Measurements from ENCODE around the gene LGALS1.
"Not testable (repeated sequence)": the region's sequence is repeated elsewhere in the genome, so short reads cannot be mapped to it uniquely, and the experiment has no call there.

LGALS1 gene

DNA sequence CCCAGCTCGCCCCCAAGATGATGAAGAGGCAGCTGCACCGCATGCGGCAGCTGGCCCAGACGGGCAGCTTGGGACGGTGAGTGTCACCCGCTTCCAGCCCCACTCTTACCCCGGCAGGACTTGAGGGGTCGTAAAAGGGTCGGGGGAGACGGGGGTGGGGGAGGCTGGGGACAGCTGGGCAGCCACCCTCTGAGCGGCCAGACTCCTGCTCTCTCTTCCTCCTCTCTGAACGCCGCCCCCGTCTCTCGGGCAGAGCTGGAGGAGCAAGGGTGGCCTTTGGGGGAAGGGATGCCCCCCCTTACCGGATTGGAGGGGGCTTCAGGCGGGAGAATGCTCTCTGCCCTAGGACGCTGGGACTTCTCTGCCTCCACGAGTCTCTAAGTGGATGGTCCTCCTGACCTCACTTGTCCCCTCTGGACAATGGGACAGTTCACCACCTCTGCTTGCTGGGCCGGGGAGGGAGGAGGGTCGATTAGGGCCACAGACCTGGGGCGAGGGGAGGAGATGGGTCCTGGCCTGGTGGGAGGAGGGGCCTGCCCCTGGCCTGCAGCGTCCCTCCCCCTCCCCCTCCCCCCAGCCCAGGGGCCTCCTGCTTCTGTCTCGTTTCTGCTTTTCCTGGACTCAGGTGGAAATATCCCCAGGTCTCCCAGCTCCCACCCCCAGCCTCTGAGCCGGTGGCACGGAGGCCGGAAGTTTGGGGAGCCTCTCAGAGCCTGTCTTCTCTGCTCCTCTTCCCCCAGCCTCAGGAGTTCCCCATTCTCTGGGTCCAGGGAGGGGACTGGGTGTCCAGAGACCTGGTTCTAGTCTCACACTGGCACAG is 35.5 kb upstream of the LGALS1 start:
- DNase-seq = peak; percentile 42

DNA sequence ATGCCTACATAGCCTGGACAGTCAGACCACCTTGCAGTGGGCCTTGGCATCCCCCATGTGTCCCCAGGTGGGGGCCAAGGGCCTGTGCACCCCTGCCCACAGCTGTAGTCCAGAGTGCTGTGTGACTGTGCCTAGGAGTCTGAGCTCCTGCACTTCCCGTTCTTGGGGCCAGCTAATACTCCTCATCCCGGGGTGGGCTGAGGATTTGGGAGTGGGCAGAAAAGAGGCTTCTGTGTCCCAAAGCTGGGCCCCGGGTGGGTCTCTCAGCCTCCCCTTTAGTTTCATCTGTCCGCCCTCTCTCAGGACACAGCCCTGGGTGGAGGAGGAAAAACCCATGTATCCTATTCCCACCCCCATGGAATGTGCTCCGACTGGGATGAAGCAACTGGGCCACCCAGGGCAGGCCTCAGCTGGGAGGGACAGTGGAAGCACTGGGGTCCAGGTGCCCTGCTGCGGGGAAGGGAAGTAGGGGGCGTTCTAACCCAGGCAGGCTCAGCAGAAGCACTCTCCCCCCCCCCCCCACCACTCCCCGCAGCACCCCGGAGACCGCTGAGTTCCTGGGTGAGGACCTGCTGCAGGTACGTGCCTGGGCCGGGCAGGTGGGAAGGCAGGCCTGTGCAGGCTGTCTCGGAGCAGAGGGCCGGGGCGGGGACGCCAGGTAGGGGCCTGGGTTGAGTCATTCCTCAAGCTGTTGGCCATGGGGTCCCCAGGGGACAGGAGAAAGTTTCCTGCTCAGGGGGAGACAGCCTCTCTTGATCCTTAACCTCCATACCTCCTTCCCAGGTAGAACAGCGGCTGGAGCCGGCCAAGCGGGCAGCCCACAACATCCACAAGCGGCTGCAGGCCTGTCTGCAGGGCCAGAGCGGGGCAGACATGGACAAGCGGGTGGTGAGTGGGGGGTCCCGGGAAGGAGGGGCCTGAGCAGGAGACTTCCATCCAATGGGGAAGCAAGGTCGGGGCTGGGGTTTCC is 34.6 kb upstream of the LGALS1 start:
- no peak for DNase-seq

DNA sequence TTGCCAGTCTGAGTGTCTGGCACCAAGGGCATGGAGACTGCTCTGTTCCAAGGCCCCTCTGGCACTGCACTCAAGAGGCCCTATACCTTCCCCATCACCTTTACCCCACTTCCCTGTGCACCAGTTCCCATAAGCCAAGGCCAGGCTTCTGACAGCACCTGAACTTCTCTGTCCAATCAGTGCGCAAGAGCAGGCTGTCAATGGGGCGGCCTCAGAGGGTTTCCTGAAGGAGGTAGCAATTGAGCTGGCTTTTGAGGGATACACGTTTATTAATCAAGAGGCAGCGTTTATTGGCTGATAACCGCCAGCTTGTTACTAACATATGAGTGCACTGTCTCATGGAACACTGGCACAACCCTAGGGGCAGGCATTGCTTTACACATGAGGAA is 33.9 kb upstream of the LGALS1 start:
- no peak for DNase-seq

DNA sequence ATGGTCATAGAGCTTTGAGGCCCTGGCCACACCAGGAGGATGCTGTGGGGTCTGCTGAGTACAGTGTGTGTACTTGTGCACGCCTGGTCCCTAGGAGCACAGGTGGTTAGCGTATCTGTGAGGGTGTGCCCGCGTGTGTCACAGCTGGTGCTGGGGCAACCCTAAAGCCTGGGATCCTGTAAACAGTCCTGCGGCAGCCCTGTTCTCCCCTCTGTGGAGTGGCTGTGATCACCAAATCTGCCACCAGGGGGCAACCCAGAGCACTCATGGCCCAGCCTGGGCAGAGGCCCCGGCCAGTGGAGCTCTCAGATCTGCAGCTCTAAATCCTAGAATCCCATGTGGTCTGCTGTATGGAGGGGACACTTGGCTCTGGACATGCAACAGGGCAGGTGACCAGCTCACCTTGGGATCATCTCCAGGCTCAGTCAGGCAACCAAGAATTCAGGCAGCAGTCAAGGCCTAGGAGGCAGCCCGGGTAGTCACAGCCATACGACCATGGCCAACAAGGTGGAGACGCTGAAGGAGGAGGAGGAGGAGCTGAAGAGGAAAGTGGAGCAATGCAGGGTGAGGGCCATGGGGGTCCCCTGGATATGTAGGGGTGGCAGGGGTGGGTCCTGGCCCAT is 32.1 kb upstream of the LGALS1 start:
- DNase-seq = peak; percentile 93

DNA sequence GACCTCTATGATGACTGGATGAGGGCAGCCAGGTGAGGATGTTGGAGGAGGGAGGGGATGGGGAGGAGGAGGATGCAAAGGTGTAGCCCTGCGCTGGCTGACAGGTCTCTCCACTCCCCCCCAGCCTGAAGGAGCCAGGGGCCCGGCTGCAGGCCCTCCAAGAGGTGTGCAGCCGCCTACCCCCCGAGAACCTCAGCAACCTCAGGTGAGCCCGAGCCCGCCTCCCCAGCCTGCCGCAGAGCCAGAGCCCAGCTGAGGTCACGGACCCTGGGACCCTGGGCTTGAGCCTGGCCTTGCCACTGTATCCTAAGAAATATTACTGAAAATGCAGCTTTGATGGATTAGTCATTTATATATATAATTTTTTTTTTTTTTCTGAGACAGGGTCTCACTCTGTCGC is 28.1 kb upstream of the LGALS1 start:
- DNase-seq = no peak

DNA sequence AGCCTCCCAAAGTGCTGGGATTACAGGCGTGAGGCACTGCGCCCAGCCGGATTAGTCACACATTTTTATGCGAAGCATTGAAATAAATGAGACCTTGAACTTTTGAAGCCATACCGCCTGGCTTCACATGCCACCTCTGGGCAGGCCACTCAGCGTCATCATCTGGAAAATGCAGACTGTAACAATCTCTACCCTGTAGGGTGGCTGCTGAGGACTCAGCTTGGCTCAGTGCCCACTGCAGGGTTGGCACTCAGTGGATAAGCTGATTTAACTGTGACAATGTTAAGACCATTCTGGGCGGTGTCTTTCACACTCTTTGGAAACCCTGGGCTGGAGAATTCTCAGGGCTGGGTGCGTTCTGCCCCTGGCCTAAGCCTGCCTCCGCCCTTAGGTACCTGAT is 27.5 kb upstream of the LGALS1 start:
- DNase-seq = no peak

DNA sequence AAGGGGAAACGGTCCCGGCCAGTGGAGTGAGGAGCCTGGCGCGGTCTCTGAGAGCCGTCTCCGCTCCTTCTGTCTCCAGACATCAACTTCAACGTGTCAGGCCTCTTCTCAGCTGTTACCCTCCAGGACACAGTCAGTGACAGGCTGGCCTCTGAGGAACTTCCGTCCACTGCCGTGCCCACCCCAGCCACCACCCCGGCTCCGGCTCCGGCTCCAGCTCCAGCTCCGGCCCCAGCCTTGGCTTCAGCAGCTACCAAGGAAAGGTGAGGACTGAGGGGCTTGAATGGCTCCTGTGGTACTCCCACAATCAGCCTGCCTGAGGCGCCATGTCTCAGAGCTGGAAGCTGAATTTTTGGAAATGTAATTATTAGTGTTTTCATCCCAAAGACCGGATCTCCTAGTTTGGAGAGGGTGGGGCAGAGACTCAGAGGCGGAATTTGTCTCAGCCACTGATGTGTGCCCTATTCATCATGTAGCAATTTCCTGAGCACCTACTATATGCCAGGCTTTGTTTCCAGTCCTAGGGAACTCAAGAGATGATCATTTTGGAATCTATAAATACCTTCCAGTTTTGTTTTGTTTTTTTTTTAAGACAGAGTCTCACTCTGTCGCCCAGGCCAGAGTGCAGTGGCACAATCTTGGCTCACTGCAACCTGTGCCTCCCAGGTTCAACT is 24.8 kb upstream of the LGALS1 start:
- no peak for DNase-seq

DNA sequence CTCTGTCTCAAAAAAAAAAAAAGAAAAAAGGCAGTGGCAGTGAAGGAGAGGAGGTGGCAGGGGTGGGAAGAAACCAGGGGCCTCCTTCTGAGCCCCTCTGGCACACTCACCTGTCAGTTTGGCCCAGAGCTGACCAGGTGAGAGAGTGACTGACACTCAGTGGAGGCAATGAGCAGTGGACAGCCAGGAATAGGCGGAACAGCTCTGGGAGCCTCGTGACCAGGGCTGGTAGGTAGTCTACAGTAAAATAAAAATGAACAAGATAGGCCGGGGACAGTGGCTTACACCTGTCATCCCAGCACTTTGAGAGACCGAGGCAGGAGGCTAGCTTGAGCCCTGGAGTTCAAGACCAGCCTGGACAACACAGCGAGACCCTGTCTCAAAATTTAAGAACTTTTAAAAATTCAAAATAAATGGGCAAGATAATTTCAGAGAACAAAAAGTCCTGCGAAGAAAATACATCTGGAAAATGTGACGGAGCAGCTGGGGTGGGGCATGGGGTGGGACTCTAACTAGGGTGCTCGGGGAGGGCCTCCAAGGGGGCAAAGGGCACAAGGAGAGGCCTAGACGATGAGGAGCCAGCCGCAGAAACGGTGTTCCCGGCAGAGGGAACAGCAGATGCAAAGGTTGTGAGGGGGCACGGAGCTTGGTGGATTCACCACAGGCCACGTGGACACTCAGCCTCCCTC is 20.7 kb upstream of the LGALS1 start:
- no peak for DNase-seq

DNA sequence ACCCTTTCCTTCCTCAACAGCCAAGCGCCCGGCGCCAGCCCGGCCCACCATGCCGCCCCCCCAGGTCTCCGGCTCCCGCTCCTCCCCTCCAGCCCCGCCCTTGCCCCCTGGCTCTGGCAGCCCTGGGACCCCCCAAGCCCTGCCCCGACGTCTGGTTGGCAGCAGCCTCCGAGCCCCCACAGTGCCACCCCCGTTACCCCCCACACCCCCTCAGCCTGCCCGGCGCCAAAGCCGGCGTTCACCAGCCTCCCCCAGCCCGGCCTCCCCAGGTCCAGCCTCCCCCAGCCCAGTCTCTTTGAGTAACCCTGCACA is 20.2 kb upstream of the LGALS1 start:
- no peak for DNase-seq

DNA sequence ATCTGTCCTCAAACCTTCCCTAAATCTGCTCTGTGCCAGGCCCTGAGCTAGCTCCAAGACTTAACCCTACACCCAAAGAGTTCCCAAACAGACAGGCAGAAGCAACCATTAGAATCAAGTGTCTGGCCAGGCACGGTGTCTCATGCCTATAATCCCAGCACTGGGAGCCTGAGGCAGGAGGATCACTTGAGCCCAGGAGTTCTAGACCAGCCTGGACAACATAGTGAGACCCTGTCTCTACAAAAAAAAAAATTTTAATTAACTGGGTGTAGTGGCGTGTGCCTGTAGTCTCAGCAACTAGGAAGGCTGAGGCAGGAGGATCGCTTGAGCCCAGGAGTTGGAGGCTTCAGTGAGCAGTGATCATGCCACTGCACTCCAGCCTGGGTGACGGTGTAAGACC is 18.9 kb upstream of the LGALS1 start:
- DNase-seq = not testable (repeated sequence)

DNA sequence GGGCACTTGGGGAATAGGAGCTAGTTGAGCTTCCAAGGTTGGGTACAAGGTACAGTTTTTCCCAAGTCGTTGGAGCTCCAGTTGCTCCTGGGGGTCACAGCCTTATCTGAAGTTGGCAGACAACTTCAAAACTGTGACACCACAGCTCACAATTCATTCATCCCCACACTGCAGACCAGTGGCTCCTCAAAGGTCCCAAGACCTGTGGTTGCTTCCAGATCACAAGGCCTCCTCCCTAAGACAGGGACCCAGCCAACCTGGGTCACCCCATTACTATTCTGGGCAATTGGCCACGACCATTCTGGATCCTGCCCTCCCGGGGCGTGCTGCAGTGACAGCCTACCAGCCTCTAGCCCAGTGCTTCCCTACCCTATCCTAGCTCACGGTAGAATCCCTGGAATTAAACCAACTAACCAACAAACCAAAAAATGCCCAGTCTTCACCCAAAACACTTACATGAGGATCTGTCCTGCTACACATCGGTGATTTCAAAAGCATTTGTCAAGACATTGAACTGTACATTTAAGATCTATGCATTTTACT is 17.8 kb upstream of the LGALS1 start:
- DNase-seq = no peak

DNA sequence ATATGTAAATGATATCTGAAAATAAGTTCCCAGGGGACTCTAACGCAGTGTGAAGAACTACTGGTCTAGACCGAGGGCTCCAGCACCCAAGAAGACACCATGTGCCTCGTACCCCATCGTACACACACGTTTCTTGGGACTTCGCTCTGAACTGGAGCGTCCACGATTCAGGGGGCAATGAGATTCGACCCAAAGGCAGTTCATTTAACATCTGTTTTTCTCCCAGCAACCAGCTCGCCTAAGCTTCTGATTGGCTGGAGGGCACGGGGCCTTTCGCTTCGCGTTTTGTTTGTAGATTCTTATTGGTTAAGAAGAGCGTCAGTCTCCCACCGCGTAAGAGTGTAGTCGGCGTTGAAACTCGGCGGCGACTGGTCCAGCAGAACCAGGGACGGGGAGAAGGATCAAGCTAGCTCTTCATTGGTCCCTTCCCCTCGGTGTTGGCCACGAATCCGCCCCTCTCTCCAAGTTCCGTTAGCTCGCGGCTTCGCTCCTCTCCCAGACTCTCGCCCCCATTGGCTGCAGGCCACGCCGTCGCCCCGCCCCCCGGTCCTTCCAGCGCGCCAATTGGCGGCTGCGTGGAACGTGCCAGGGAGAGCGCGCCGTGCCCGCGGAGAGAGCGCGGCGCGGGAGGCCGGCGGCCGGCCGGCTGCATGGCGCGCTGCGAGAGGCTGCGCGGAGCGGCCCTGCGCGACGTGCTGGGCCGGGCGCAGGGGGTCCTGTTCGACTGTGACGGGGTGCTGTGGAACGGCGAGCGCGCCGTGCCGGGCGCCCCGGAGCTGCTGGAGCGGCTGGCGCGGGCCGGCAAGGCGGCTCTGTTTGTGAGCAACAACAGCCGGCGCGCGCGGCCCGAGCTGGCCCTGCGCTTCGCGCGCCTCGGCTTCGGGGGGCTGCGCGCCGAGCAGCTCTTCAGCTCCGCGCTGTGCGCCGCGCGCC is 17.0 kb upstream of the LGALS1 start, which contains the start of gene PDXP:
TSS of gene PDXP (plus strand) at position 591 of the 933 bp plus-strand sequence. CDS start at position 651, 60 bp downstream.
- peak; percentile 99 for DNase-seq

DNA sequence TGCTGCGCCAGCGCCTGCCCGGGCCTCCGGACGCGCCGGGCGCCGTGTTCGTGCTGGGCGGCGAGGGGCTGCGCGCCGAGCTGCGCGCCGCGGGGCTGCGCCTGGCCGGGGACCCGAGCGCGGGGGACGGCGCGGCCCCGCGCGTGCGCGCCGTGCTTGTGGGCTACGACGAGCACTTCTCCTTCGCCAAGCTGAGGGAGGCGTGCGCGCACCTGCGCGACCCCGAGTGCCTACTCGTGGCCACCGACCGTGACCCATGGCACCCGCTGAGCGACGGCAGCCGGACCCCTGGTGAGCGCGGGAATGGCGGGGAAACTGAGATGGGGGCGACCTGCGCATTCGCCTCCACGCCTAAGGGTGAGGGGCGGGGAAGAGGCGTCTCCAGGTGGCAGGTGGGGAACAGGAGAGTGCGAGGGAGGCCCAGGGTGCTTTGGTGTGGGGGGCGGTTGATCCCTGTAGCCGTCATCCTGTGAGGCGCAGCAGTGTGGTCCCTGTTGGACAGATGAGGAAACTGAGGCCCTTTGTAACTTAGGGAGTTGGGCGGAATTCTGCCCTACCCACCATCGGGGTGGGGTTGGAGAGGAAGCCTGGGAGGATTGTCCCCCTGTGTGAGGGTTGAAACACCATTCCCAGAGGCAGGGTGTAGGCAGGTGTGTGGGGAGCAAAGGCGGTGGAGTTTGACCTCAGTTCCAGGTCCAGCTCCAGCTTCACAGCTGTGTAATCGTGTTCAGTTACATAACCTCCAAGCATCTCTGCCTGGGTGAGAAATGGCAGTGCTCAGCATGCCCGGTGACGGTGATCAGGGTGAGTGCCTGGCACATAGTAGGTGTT is 16.2 kb upstream of the LGALS1 start:
- DNase-seq = no peak

DNA sequence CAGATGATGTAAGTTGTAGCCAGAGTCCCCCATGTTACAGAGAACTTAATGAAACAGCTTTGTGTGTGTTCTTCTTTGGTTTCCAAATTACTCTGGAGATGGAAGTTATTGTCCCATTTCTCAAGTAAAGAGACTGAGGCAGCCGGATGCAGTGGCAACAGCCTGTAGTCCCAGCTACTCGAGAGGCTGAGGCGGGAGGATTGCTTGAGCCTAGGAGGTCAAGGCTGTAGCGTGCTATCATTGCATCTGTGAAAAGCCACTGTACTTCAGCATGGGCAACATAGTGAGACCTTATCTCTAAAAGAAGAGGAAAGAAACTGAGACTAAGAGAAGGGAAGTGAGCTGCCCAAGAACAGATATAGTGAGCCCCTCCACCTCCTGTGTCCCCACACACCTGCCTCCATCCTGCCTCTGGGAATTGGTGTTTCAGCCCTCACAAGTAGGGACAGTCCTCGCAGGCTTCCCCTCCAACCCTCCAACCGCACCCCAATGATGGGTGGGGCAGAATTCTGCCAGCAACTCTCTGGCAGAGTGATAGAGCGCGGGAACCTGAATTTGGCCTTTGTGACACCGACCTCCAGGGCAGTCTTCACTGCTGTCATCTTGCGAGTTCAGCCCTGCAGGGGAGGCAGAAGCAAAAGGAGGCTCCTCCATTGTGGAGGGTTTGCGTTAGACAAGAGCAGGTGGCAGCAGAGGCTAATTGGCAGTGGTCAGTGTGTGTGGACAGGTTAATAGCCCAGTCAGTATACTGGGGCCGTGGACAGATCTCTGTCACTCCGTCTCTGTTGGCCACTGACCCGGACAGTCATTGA is 15.3 kb upstream of the LGALS1 start:
- no peak for DNase-seq

DNA sequence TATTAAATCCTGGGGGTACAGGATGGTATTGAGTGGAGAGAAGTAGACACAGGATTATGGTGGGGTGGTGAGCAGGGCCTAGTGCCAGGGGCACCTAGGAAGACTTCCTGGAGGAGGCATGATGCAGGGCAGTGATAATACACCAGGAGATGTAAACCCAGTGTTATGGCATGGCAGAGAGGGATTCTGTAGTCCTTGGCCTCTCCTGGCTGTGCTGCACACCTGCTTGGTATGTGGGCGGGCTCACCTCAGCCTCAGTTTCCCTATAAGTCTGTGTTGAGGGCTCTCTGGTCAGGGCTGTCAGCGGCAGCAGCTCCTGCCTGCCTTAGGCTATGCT is 14.8 kb upstream of the LGALS1 start:
- DNase-seq = no peak

DNA sequence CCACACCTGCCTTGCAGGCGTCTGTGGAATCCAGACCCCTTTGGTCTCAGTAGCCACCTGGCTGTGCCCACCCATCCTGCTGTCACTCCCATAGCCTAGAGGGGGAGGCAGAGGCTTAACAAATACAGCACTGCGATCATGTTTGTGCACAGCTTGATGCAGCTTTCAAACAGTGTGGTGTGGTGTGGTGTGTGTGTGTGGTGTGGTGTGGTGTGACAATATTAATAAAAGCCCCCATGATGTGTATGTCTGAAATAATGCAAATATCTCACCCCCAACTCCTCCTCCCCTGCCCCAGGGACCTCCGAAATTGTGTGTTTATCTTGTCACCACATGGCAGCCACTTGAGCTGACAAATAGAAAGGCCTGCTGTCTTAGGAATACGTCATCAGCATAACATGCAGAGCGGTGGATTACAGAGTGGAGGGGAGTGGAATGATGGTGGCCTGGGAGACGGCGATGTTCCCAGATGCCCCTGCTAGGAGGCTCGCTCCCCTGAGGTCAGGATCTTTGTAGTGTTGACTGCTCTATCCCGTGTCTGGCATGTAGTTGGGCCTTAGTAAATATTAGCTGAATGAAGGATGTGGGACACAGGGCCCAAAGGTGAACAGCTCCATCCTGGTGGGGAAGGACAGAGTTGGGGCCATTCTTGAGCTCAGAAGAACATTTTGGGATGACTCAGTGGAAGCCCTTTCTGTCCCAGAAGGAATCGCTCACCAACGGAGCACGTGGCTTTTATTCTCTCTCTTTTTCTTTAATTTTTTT is 14.1 kb upstream of the LGALS1 start:
- DNase-seq = no peak

DNA sequence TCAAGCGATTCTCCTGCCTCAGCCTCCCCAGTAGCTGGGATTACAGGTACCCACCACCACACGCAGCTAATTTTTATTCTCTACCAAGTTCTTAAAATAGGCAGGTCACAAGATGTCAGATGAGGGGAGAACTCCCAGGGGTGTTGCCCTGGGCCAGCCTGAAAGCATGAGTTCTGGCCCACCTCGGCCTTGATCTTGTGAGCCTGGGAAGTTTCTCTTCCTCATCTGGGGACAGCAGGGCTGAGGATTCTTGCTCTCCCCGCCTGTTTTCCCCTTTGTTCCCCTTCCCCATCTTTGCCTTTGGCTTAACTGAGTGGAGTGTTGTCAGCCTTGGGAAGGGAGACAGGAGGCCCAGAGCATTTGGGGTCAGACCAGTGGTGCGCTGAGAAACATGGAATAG is 13.4 kb upstream of the LGALS1 start:
- DNase-seq = no peak

DNA sequence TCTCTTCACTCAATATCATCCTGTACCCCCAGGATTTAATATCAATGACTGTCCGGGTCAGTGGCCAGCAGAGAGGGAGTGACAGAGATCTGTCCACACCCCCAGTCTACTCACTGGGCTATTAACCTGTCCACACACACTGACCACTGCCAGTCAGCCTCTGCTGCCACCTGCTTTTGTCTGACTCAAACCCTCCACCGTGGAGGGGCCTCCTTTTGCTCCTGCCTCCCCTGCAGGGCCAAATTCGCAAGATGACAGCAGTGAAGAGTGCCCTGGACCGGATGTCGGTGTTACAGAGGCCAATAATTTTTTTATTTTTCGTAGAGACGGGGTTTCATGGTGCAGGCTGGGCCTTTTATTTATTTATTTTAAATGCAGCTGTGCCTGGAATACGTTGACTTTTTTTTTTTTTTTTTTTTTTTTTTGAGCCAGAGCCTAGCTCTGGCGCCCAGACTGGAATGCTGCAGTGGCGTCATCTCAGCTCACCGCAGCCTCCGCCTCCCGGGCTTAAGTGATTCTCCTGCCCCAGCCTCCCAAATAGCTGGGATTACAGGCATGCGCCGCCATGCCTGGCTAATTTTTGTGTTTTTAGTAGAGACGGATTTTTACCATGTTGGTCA is 11.8 kb upstream of the LGALS1 start:
- DNase-seq = no peak
